Keratinocyte (primary cell): ENCODE data around the gene HPX. TPM values are rescaled to one million over a fixed set of nuclear protein-coding genes. Genes with fewer than 3 reads are reported as not detected.

Experiments
- DNase-seq: peaks from one replicate; pipeline ENCODE4 v3.0.0-alpha.2; 2011; ENCODE audit warnings: low read depth, missing footprints, low spot score
- FAIRE-seq: peaks from 2 replicates; lab custom pipeline; 2011; peaks lifted over from hg19 to GRCh38; lab: Jason Lieb, UNC
- H2AFZ ChIP-seq: 2 replicates; pipeline ENCODE4 v1.6.0; 2012; ENCODE audit warnings: low read length, control low read depth, inconsistent platforms; ENCODE audit not compliant: control insufficient read depth
- H3K27ac ChIP-seq: 2 replicates; pipeline ENCODE4 v1.5.1; 2011; ENCODE audit warnings: low read length; ENCODE audit not compliant: control insufficient read depth, insufficient read depth
- H3K27me3 ChIP-seq: 3 replicates; pipeline ENCODE4 v1.6.0; 2011; ENCODE audit warnings: low read length; ENCODE audit not compliant: control insufficient read depth, insufficient read depth; ENCODE audit errors: extremely low read depth
- H3K36me3 ChIP-seq, 2 experiments: 2 replicates in 1 of 2; 3 replicates in 1 of 2; pipeline ENCODE4 v1.5.1; 2011; ENCODE audit warnings: low read length in 2 of 2, mild to moderate bottlenecking in 1 of 2; ENCODE audit not compliant: control insufficient read depth in 2 of 2, insufficient read depth in 2 of 2; ENCODE audit errors: extremely low read depth in 1 of 2
- H3K4me1 ChIP-seq: 3 replicates; pipeline ENCODE4 v1.5.1; 2011; ENCODE audit warnings: low read length; ENCODE audit not compliant: control insufficient read depth, insufficient read depth; ENCODE audit errors: extremely low read depth
- H3K4me2 ChIP-seq: 3 replicates; pipeline ENCODE4 v1.6.0; 2011; ENCODE audit warnings: low read depth, low read length; ENCODE audit not compliant: control insufficient read depth, insufficient read depth; ENCODE audit errors: extremely low read depth
- H3K4me3 ChIP-seq, 3 experiments: fragments of 200-600 bp in 1 of 3; sonication (generic) in 1 of 3; 2 replicates in 2 of 3; 3 replicates in 1 of 3; pipeline ENCODE4 v1.5.1; 2011 to 2016; ENCODE audit warnings: low read length in 3 of 3, mild to moderate bottlenecking in 3 of 3, control low read depth in 2 of 3, inconsistent platforms in 1 of 3, low read depth in 1 of 3, mixed read lengths in 1 of 3, mixed run types in 1 of 3, moderate library complexity in 1 of 3; ENCODE audit not compliant: control insufficient read depth in 2 of 3, insufficient read depth in 2 of 3; ENCODE audit errors: extremely low read depth in 1 of 3
- H3K79me2 ChIP-seq: 2 replicates; pipeline ENCODE4 v1.6.0; 2012; ENCODE audit warnings: low read length; ENCODE audit not compliant: control insufficient read depth, insufficient read depth
- H3K9ac ChIP-seq: 3 replicates; pipeline ENCODE4 v1.6.0; 2011; ENCODE audit warnings: low read length; ENCODE audit not compliant: control insufficient read depth, insufficient read depth; ENCODE audit errors: extremely low read depth
- H3K9me1 ChIP-seq: 3 replicates; pipeline ENCODE4 v1.6.0; 2011; ENCODE audit warnings: low read length; ENCODE audit not compliant: control insufficient read depth, insufficient read depth; ENCODE audit errors: extremely low read depth
- H3K9me3 ChIP-seq: 2 replicates; pipeline ENCODE4 v1.5.1; 2012; ENCODE audit warnings: low read depth, low read length; ENCODE audit not compliant: control insufficient read depth
- H4K20me1 ChIP-seq: 3 replicates; pipeline ENCODE4 v1.6.0; 2011; ENCODE audit warnings: low read length; ENCODE audit not compliant: control insufficient read depth, insufficient read depth; ENCODE audit errors: extremely low read depth
- EZH2 ChIP-seq: IDR thresholded peaks from one replicate; pipeline ENCODE4 v1.6.1; 2012; ENCODE audit warnings: inconsistent platforms, mild to moderate bottlenecking, low read length, moderate library complexity
- dilution Hi-C: fragments of 300-500 bp; cut with MboI; formaldehyde crosslinking; loops from one replicate; pipeline ENCODE4 v1.7.0; 2020; ENCODE audit warnings: low sequenced_read_pairs; ENCODE audit not compliant: extremely low pct_ligation_motif_present
- polyA plus RNA-seq, 5 experiments: library from polyadenylated mRNA; depleted of rRNA in 3 of 5; stranded (reverse) in 3 of 5; stranded (forward) in 1 of 5; unstranded in 1 of 5; fragments of >200 nt; gene quantifications; 1 replicate in 1 of 5; 2 replicates in 3 of 5; 3 replicates in 1 of 5; pipeline versions ENCODE4 v1.2.1 to v1.2.3, GENCODE V29; 2011 to 2012; ENCODE audit warnings: missing spikeins in 2 of 5, low read depth in 1 of 5, low replicate concordance in 1 of 5
- TF ChIP-seq, protein P1 (sequence below), 3 experiments: IDR thresholded peaks in 1 of 3; conservative IDR thresholded peaks in 1 of 3; optimal IDR thresholded peaks in 1 of 3; 2 replicates in 2 of 3; 3 replicates in 1 of 3; pipeline versions ENCODE3 to v1.5.1; 2011; ENCODE audit warnings: low read length in 3 of 3, mild to moderate bottlenecking in 3 of 3, moderate library complexity in 2 of 3, control low read depth in 1 of 3, inconsistent platforms in 1 of 3; ENCODE audit not compliant: insufficient read depth in 2 of 3; ENCODE audit errors: extremely low read depth in 1 of 3

The HPX gene
- polyA plus RNA-seq, 1 donor (not counting 4 experiments of a cell fraction or from before 2014, with no cell fraction given), result 0.76 TPM

DNA sequence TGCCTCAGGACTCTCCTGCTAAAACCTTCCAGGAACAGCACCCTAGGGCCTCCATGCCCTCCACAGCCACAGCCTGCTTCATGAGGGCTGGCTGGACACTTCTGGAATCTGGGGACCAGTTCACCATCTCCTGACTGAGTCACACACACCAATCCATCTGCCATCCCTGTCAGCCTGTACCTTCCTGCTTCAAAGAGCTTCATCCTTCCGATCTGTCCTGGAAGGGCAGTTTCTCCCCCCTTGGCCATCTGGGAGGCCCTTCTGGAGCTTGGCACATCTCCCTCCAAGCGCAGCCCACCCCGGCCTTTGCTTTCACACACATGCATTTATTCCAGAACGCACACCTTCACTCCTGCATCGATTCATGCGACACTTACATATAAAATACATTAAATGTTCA lies 34.9 kb downstream of the HPX start:
- TF ChIP-seq, protein P1, sequence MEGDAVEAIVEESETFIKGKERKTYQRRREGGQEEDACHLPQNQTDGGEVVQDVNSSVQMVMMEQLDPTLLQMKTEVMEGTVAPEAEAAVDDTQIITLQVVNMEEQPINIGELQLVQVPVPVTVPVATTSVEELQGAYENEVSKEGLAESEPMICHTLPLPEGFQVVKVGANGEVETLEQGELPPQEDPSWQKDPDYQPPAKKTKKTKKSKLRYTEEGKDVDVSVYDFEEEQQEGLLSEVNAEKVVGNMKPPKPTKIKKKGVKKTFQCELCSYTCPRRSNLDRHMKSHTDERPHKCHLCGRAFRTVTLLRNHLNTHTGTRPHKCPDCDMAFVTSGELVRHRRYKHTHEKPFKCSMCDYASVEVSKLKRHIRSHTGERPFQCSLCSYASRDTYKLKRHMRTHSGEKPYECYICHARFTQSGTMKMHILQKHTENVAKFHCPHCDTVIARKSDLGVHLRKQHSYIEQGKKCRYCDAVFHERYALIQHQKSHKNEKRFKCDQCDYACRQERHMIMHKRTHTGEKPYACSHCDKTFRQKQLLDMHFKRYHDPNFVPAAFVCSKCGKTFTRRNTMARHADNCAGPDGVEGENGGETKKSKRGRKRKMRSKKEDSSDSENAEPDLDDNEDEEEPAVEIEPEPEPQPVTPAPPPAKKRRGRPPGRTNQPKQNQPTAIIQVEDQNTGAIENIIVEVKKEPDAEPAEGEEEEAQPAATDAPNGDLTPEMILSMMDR (optimal IDR thresholded peaks at IDR 0.05 in 1 of 3, IDR thresholded peaks at IDR 0.05 in 1 of 3, conservative IDR thresholded peaks at IDR 0.05 in 1 of 3; ENCODE audit: extremely low read depth in 1 of 3, insufficient read depth in 2 of 3, low read length in 3 of 3), result no peak
- TF ChIP-seq EZH2, result no peak
- H3K27ac ChIP-seq, result no peak overlapping the region
- H3K9me3 ChIP-seq, result no peaks in the 10 kb centered on the region
- no peak for DNase-seq
- H3K79me2 ChIP-seq, result no peaks in the 10 kb centered on the region
- H3K9me1 ChIP-seq, result no peaks in the 10 kb centered on the region
- H3K36me3 ChIP-seq, result no peaks in the 10 kb centered on the region
- H4K20me1 ChIP-seq, result no peaks in the 10 kb centered on the region
- no peak overlapping the region for H3K9ac ChIP-seq
- no peaks in the 10 kb centered on the region for H3K27me3 ChIP-seq
- H3K4me2 ChIP-seq, result no peak overlapping the region
- H3K4me1 ChIP-seq, result no peaks in the 10 kb centered on the region
- no peak overlapping the region for H3K4me3 ChIP-seq
- dilution Hi-C loops, result no loop called here
- H2AFZ ChIP-seq, result no peak overlapping the region
- FAIRE-seq, result no peak

DNA sequence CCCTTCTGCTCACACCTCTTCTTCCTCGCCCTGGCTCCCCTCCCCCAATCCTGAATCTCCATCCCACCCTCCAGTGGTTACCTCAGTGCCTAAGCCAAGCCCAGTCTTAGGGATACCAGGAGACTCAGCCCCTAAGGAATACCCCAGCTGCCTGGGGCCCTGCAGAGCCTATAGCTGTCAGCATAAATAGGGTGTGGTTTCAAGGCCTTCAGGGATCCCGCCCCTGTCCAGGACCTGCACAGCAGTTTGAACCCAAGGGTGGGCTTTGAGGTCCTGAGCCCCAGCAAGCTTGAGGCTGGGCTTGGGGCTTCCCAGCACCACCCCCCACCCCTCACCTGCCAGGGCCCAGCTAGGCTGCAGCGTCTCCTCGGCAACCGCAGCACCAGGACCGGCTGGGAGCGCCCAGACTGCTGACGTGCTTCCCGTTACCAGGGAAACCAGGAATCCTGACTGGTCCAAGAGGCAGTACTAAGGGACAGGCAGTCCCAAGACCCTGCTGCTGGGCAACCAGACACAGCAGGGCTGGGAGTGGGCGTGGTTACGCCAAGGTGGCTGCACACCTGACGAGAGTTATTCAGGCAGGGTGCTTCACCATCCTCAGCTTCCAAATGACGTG lies 35.6 kb downstream of the HPX start:
- no peak overlapping the region for H3K9ac ChIP-seq
- no peak for TF ChIP-seq EZH2
- TF ChIP-seq, protein P1 (optimal IDR thresholded peaks at IDR 0.05 in 1 of 3, IDR thresholded peaks at IDR 0.05 in 1 of 3, conservative IDR thresholded peaks at IDR 0.05 in 1 of 3; ENCODE audit: extremely low read depth in 1 of 3, insufficient read depth in 2 of 3, low read length in 3 of 3), result no peak
- H3K79me2 ChIP-seq, result no peaks in the 10 kb centered on the region
- no peak overlapping the region for H3K4me2 ChIP-seq
- no peaks in the 10 kb centered on the region for H3K9me1 ChIP-seq
- no peaks in the 10 kb centered on the region for H3K4me1 ChIP-seq
- H4K20me1 ChIP-seq, result no peaks in the 10 kb centered on the region
- H2AFZ ChIP-seq, result no peak overlapping the region
- FAIRE-seq (no peak), DNase-seq (no peak)
- no peak overlapping the region for H3K4me3 ChIP-seq
- H3K36me3 ChIP-seq, result no peaks in the 10 kb centered on the region
- no peaks in the 10 kb centered on the region for H3K27me3 ChIP-seq
- dilution Hi-C loops, result no loop called here
- no peak overlapping the region for H3K27ac ChIP-seq
- no peaks in the 10 kb centered on the region for H3K9me3 ChIP-seq
